H1 (cell line): ENCODE data around the gene TM9SF1. TPM values are rescaled to one million over a fixed set of nuclear protein-coding genes. Genes with fewer than 3 reads are reported as not detected.

Source experiments
- CTCF ChIA-PET: fragments of 300-600 bp; sonication (Branson Sonifier 250); formaldehyde crosslinking; loops from one replicate; lab custom pipeline; 2021; ENCODE audit not compliant: partially characterized antibody; lab: Charles Lee
- POLR2A ChIA-PET: fragments of 300-600 bp; sonication (Branson Sonifier 250); formaldehyde crosslinking; loops from one replicate; lab custom pipeline; 2021; ENCODE audit warnings: inconsistent platforms; ENCODE audit not compliant: partially characterized antibody; lab: Charles Lee
- DNase-seq, 2 experiments: peaks; one replicate each; pipeline versions ENCODE4 v3.0.0 to v3.0.0-alpha.2; 2010 to 2022; ENCODE audit warnings: low spot score in 2 of 2, low read depth in 1 of 2, mixed read lengths in 1 of 2
- FAIRE-seq: peaks from 2 replicates; lab custom pipeline; 2011; peaks lifted over from hg19 to GRCh38; lab: Jason Lieb, UNC
- H2AFZ ChIP-seq: 2 replicates; pipeline ENCODE4 v1.8.1; 2012; ENCODE audit warnings: low read length, inconsistent platforms
- H2AK5ac ChIP-seq: 2 replicates; pipeline ENCODE4 v1.6.1; 2013; ENCODE audit warnings: low read depth, low read length
- H2BK120ac ChIP-seq: replicated peaks from 2 replicates; pipeline ENCODE3; 2013; ENCODE audit warnings: low read depth, low read length, inconsistent platforms
- H2BK12ac ChIP-seq: 2 replicates; pipeline ENCODE4 v1.6.1; 2013; ENCODE audit warnings: low read depth, low read length
- H2BK15ac ChIP-seq: 2 replicates; pipeline ENCODE4 v1.6.1; 2013; ENCODE audit warnings: low read length
- H2BK20ac ChIP-seq: 2 replicates; pipeline ENCODE4 v1.6.1; 2013; ENCODE audit warnings: low read length
- H2BK5ac ChIP-seq: 2 replicates; pipeline ENCODE4 v1.6.1; 2013; ENCODE audit warnings: low read depth, low read length
- H3K14ac ChIP-seq: 2 replicates; pipeline ENCODE4 v1.6.1; 2013; ENCODE audit warnings: inconsistent platforms; ENCODE audit not compliant: insufficient read length
- H3K18ac ChIP-seq: 2 replicates; pipeline ENCODE4 v1.6.1; 2013; ENCODE audit warnings: low read length; ENCODE audit errors: extremely low read depth
- H3K23ac ChIP-seq: 2 replicates; pipeline ENCODE4 v1.6.1; 2013; ENCODE audit warnings: inconsistent platforms; ENCODE audit not compliant: insufficient read length
- H3K23me2 ChIP-seq: 2 replicates; pipeline ENCODE4 v1.6.1; 2013; ENCODE audit warnings: low read depth, low read length
- H3K27ac ChIP-seq: 2 replicates; pipeline ENCODE4 v1.6.1; 2011; ENCODE audit warnings: low read depth, low read length, inconsistent platforms
- H3K27me3 ChIP-seq, 4 experiments: replicated peaks in 1 of 4; 1 replicate in 1 of 4; 2 replicates in 3 of 4; pipeline versions ENCODE4 v1.6.1 to v1.8.1; 2011 to 2013; ENCODE audit warnings: low read length in 3 of 4, mild to moderate bottlenecking in 3 of 4, inconsistent platforms in 2 of 4, mixed read lengths in 2 of 4, moderate library complexity in 1 of 4; ENCODE audit not compliant: control insufficient read depth in 3 of 4, insufficient read depth in 3 of 4; ENCODE audit errors: extremely low read depth in 1 of 4
- H3K36me3 ChIP-seq, 4 experiments: 2 replicates each; pipeline versions ENCODE4 v1.6.1 to v1.8.1; 2011 to 2013; ENCODE audit warnings: mild to moderate bottlenecking in 4 of 4, low read length in 3 of 4, moderate library complexity in 2 of 4, control low read depth in 1 of 4, inconsistent platforms in 1 of 4; ENCODE audit not compliant: insufficient read depth in 4 of 4, control insufficient read depth in 2 of 4
- H3K4ac ChIP-seq: replicated peaks from 2 replicates; pipeline ENCODE3; 2013; ENCODE audit warnings: low read length, low read depth, mixed read lengths, inconsistent platforms; ENCODE audit not compliant: insufficient read length
- H3K4me1 ChIP-seq, 4 experiments: replicated peaks in 1 of 4; 1 replicate in 1 of 4; 2 replicates in 3 of 4; pipeline versions ENCODE4 v1.6.1 to v1.8.1; 2011 to 2013; ENCODE audit warnings: low read length in 3 of 4, inconsistent platforms in 2 of 4, mixed read lengths in 1 of 4; ENCODE audit not compliant: insufficient read depth in 4 of 4, control insufficient read depth in 3 of 4
- H3K4me2 ChIP-seq, 2 experiments: 2 replicates each; pipeline versions ENCODE4 v1.6.1 to v1.8.1; 2011 to 2013; ENCODE audit warnings: low read depth in 2 of 2, low read length in 2 of 2, control low read depth in 1 of 2, inconsistent platforms in 1 of 2, mild to moderate bottlenecking in 1 of 2; ENCODE audit not compliant: insufficient read depth in 1 of 2
- H3K4me3 ChIP-seq, 4 experiments: fragments of 200-600, 300-600 bp in 1 of 4; sonication (generic), shearing (Covaris generic), sonication (Bioruptor Twin) in 1 of 4; 2 replicates each; pipeline versions ENCODE4 v1.5.1 to v1.8.1; 2011 to 2016; ENCODE audit warnings: low read length in 4 of 4, low read depth in 3 of 4, control low read depth in 2 of 4, inconsistent platforms in 2 of 4, mild to moderate bottlenecking in 2 of 4, mixed read lengths in 1 of 4, moderate library complexity in 1 of 4; ENCODE audit not compliant: insufficient read depth in 2 of 4; ENCODE audit errors: extremely low read depth in 1 of 4
- H3K56ac ChIP-seq: replicated peaks from 2 replicates; pipeline ENCODE3; 2013; ENCODE audit warnings: low read depth, mild to moderate bottlenecking, mixed read lengths, low read length, inconsistent platforms; ENCODE audit not compliant: insufficient read length
- H3K79me1 ChIP-seq: 2 replicates; pipeline ENCODE4 v1.6.1; 2013; ENCODE audit warnings: low read depth, low read length, control low read depth
- H3K79me2 ChIP-seq, 2 experiments: 2 replicates each; pipeline versions ENCODE4 v1.6.1 to v1.8.1; 2012 to 2013; ENCODE audit warnings: low read length in 2 of 2, mild to moderate bottlenecking in 2 of 2, inconsistent platforms in 1 of 2; ENCODE audit not compliant: insufficient read depth in 2 of 2, control insufficient read depth in 1 of 2
- H3K9ac ChIP-seq, 4 experiments: replicated peaks in 1 of 4; 1 replicate in 1 of 4; 2 replicates in 3 of 4; pipeline versions ENCODE4 v1.6.1 to v1.8.1; 2011 to 2013; ENCODE audit warnings: low read depth in 3 of 4, low read length in 3 of 4, control low read depth in 2 of 4, mild to moderate bottlenecking in 2 of 4, moderate library complexity in 2 of 4, inconsistent platforms in 1 of 4; ENCODE audit errors: extremely low read depth in 1 of 4
- H3K9me3 ChIP-seq, 2 experiments: 2 replicates each; pipeline versions ENCODE4 v1.6.1 to v1.8.1; 2012 to 2013; ENCODE audit warnings: mild to moderate bottlenecking in 2 of 2, moderate library complexity in 2 of 2, control low read depth in 1 of 2, inconsistent platforms in 1 of 2, low read depth in 1 of 2, low read length in 1 of 2, mixed read lengths in 1 of 2; ENCODE audit not compliant: insufficient read depth in 2 of 2
- H4K20me1 ChIP-seq, 2 experiments: replicated peaks in 1 of 2; 2 replicates each; pipeline versions ENCODE3 to v1.8.1; 2011 to 2013; ENCODE audit warnings: inconsistent platforms in 2 of 2, low read length in 2 of 2, mild to moderate bottlenecking in 1 of 2; ENCODE audit not compliant: insufficient read depth in 2 of 2, control insufficient read depth in 1 of 2
- H4K5ac ChIP-seq: 2 replicates; pipeline ENCODE4 v1.6.1; 2013; ENCODE audit warnings: low read length, low read depth, mixed read lengths, inconsistent platforms; ENCODE audit not compliant: insufficient read length
- H4K8ac ChIP-seq: 2 replicates; pipeline ENCODE4 v1.8.0; 2013; ENCODE audit warnings: mild to moderate bottlenecking, moderate library complexity, low read length, inconsistent platforms; ENCODE audit not compliant: insufficient read depth; ENCODE audit errors: extremely low read depth
- H4K91ac ChIP-seq: replicated peaks from 2 replicates; pipeline ENCODE3; 2013; ENCODE audit warnings: low read length, mixed read lengths, inconsistent platforms; ENCODE audit not compliant: insufficient read length
- BRCA1 ChIP-seq: IDR thresholded peaks from 2 replicates; pipeline ENCODE4 v1.6.1; 2012; ENCODE audit warnings: low read depth, low read length, improper control_type of control experiment
- JUN ChIP-seq: IDR thresholded peaks from 2 replicates; pipeline ENCODE4 v1.6.1; 2011; ENCODE audit warnings: low read depth, mild to moderate bottlenecking, improper control_type of control experiment, low read length
- KDM1A ChIP-seq: fragments of 200-600, 300-600 bp; sonication (generic); IDR thresholded peaks from 2 replicates; pipeline ENCODE4 v1.7.1; 2016; ENCODE audit warnings: mild to moderate bottlenecking, low read length, borderline replicate concordance
- MAFK ChIP-seq: IDR thresholded peaks from 2 replicates; pipeline ENCODE4 v1.6.1; 2012; ENCODE audit warnings: low read depth, mild to moderate bottlenecking, improper control_type of control experiment, low read length
- TAF1 ChIP-seq: IDR thresholded peaks from 2 replicates; pipeline ENCODE4 v1.6.1; 2011; ENCODE audit warnings: mild to moderate bottlenecking, low read depth, low read length
- YY1 ChIP-seq: IDR thresholded peaks from 2 replicates; pipeline ENCODE4 v1.6.1; 2011; ENCODE audit warnings: low read depth, mild to moderate bottlenecking, low read length
- WGBS, 2 experiments: shearing (Covaris generic) in 1 of 2; methylation state at CpG; one replicate each; pipeline versions ENCODE4 v1.1.6 to v1.1.7; 2013 to 2015; ENCODE audit warnings: low lambda C conversion rate in 2 of 2, mixed read lengths in 2 of 2, inconsistent platforms in 1 of 2, low coverage in 1 of 2, missing lambda C conversion rate in 1 of 2; ENCODE audit not compliant: insufficient replicate concordance in 2 of 2, insufficient coverage in 1 of 2, insufficient read length in 1 of 2; ENCODE audit errors: extremely low coverage in 1 of 2, missing lambda C conversion rate in 1 of 2; 5-methylcytosine and 5-hydroxymethylcytosine counted together
- polyA plus RNA-seq, 7 experiments: library from polyadenylated mRNA; depleted of rRNA in 3 of 7; stranded (reverse) in 5 of 7; unstranded in 2 of 7; fragments of >200 nt in 5 of 7; fragments of 200-250 nt in 2 of 7; gene quantifications; 1 replicate in 5 of 7; 2 replicates in 1 of 7; 4 replicates in 1 of 7; pipeline versions ENCODE4 v1.2.1 to v1.2.3, GENCODE V29; 2011 to 2013; ENCODE audit warnings: missing spikeins in 2 of 7, mixed read lengths in 2 of 7
- total RNA-seq: library from RNA; stranded (reverse); fragmentation: NEBNext Ultra II Directional; extraction: Animal tissue kit (Norgen Biotek cat#: 25700); gene quantifications from 2 replicates; pipeline ENCODE4 v1.2.1, GENCODE V29; 2021
- TF ChIP-seq, protein P1 (sequence below), 3 experiments: IDR thresholded peaks; 1 replicate in 2 of 3; 2 replicates in 1 of 3; pipeline versions ENCODE4 v1.5.1 to v1.6.1; 2011; ENCODE audit warnings: low read length in 3 of 3, mild to moderate bottlenecking in 3 of 3, inconsistent platforms in 2 of 3, low read depth in 1 of 3, moderate library complexity in 1 of 3; ENCODE audit not compliant: insufficient read depth in 1 of 3; ENCODE audit errors: control extremely low read depth in 1 of 3

TM9SF1 gene
- total and polyA plus RNA-seq, 2 of the 8 experiments (the other 6 are each of a cell fraction or from before 2014, with no cell fraction given), result 22.2 to 29.2 TPM

DNA sequence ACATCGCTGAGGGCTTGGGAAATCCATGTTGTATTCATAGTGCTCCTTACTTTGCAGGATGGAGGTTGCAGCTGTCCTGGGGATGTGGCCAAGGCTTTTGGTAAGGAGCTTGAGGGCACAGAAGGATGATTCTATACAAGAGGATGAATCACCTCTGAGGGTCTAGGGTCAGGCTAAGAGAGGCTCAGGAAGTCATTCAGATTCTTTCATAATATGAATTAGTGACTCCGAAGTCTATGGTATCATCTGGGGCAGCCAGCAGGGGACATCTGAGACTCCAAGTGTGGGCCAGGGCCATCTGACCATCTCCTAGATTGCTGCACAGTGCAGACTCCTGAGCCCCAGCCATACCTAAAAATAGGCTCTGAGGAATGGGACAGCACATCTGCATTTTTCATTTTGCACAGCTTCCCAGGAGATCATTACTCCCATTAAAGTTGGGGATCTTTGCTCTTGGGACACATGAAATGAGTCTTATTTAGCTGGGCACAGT lies 42.3 kb upstream of the TM9SF1 start:
- no peak overlapping the region for H3K18ac ChIP-seq
- POLR2A ChIA-PET, result interaction anchor here (0.8 to 5.1 kb wide), 10 partner anchors 9 to 108 kb away, joined by 3 to 19 read pairs (median 3); partner anchors contain the start of genes CHMP4A and MDP1
- no peak overlapping the region for H2AFZ ChIP-seq
- no peak overlapping the region for H4K8ac ChIP-seq
- H3K9me3 ChIP-seq, result no peaks in the 10 kb centered on the region
- H3K27ac ChIP-seq, result no peak overlapping the region
- H3K4ac ChIP-seq, result no peak overlapping the region
- H3K23me2 ChIP-seq, result peaks cover 12% of the 10 kb centered on the region
- DNase-seq, result no peak
- FAIRE-seq, result no peak
- H3K79me2 ChIP-seq, result peaks cover 0 to 14% of the 10 kb centered on the region in 2 experiments; a peak in 3 of 4 replicates
- WGBS, 2 experiments, result 88% methylated on average over 2 of the region's 2 CpGs; no CpG with 5 or more reads in 1 of the 2 experiments
- H2BK12ac ChIP-seq, result no peak overlapping the region
- H3K27me3 ChIP-seq, result no peaks in the 10 kb centered on the region; a peak in 1 of 7 replicates
- H3K4me2 ChIP-seq, result no peak overlapping the region
- H3K79me1 ChIP-seq, result no peaks in the 10 kb centered on the region; the same call in none of the 2 replicates
- H3K14ac ChIP-seq, result no peak overlapping the region
- peaks cover 19 to 58% (median 48%) of the 10 kb centered on the region in 4 experiments for H3K36me3 ChIP-seq
- no peak overlapping the region for H2BK5ac ChIP-seq
- CTCF ChIA-PET, result interaction anchor here (1.1 to 2.5 kb wide), 6 partner anchors 14 to 100 kb away, joined by 5 to 10 read pairs (median 6); partner anchors contain the start of genes CIDEB and MDP1
- no peak overlapping the region for H2BK20ac ChIP-seq
- no peak overlapping the region for H2BK120ac ChIP-seq
- H3K4me1 ChIP-seq, result peaks cover 0 to 11% (median 4%) of the 10 kb centered on the region in 4 experiments; a peak in 5 of 7 replicates
- no peak overlapping the region for H4K5ac ChIP-seq
- H4K20me1 ChIP-seq, result peaks cover 3 to 16% of the 10 kb centered on the region in 2 experiments
- no peak overlapping the region for H3K9ac ChIP-seq
- H3K4me3 ChIP-seq, result no peak overlapping the region
- no peak overlapping the region for H3K56ac ChIP-seq
- no peak overlapping the region for H3K23ac ChIP-seq
- no peak overlapping the region for H2AK5ac ChIP-seq
- no peak overlapping the region for H4K91ac ChIP-seq
- no peak overlapping the region for H2BK15ac ChIP-seq
- TF ChIP-seq KDM1A, result no peak
- TF ChIP-seq YY1, result no peak
- TF ChIP-seq, protein P1, sequence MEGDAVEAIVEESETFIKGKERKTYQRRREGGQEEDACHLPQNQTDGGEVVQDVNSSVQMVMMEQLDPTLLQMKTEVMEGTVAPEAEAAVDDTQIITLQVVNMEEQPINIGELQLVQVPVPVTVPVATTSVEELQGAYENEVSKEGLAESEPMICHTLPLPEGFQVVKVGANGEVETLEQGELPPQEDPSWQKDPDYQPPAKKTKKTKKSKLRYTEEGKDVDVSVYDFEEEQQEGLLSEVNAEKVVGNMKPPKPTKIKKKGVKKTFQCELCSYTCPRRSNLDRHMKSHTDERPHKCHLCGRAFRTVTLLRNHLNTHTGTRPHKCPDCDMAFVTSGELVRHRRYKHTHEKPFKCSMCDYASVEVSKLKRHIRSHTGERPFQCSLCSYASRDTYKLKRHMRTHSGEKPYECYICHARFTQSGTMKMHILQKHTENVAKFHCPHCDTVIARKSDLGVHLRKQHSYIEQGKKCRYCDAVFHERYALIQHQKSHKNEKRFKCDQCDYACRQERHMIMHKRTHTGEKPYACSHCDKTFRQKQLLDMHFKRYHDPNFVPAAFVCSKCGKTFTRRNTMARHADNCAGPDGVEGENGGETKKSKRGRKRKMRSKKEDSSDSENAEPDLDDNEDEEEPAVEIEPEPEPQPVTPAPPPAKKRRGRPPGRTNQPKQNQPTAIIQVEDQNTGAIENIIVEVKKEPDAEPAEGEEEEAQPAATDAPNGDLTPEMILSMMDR (IDR thresholded peaks at IDR 0.05; ENCODE audit: control extremely low read depth in 1 of 3, insufficient read depth in 1 of 3, low read depth in 1 of 3, low read length in 3 of 3), result no peak
- TF ChIP-seq BRCA1, result no peak
- TF ChIP-seq TAF1, result no peak
- no peak for TF ChIP-seq JUN
- no peak for TF ChIP-seq MAFK
